Breast epithelium (tissue), 3 donors: Measurements from ENCODE around the gene NABP2.

ENCODE experiments used
- CTCF ChIP-seq, 3 donors: fragments of 450-650 bp; IDR thresholded peaks; one replicate each; pipeline ENCODE4 v1.5.1; 2016 to 2017; ENCODE audit warnings: antibody characterized with exemption in 3 of 3, mild to moderate bottlenecking in 3 of 3, moderate library complexity in 3 of 3
- POLR2A ChIP-seq: fragments of 450-650 bp; IDR thresholded peaks from one replicate; pipeline ENCODE4 v1.6.1; 2016; ENCODE audit warnings: antibody characterized with exemption, mild to moderate bottlenecking, moderate library complexity
- POLR2AphosphoS5 ChIP-seq, 3 donors: sonication (generic); formaldehyde crosslinking; IDR thresholded peaks; one replicate each; pipeline ENCODE4 v1.6.1; 2017; ENCODE audit warnings: antibody characterized with exemption in 3 of 3

GRCh38 chr12:56256326-56256960 is 32.3 kb downstream of the NABP2 start:
- TF ChIP-seq CTCF (IDR thresholded peaks at IDR 0.05), result no peak
- no peak for TF ChIP-seq POLR2A
- no peak for TF ChIP-seq POLR2AphosphoS5 (IDR thresholded peaks at IDR 0.05)
